Uterus (tissue), 4 donors: ENCODE results near the gene WDR55. TPM values are rescaled to one million over a fixed set of nuclear protein-coding genes. Genes with fewer than 3 reads are reported as not detected.
"Not testable (repeated sequence)": the region's sequence is repeated elsewhere in the genome, so short reads cannot be mapped to it uniquely, and the experiment has no call there.

Source experiments
- DNase-seq, 2 donors: peaks; one replicate each; pipeline ENCODE4 v3.0.0-alpha.2; 2019 to 2020
- H3K27ac ChIP-seq, 2 donors: fragments of 200-600 bp; sonication (generic); 1 replicate in 1 of 2; 2 replicates in 1 of 2; pipeline ENCODE4 v1.5.1; 2016 to 2018
- H3K27me3 ChIP-seq, 2 donors: fragments of 200-600 bp; sonication (generic); one replicate each; pipeline ENCODE4 v1.5.1; 2018 to 2019; ENCODE audit warnings: control low read depth in 1 of 2
- H3K36me3 ChIP-seq, 2 donors: fragments of 200-600 bp; sonication (generic); one replicate each; pipeline ENCODE4 v1.5.1; 2019; ENCODE audit warnings: control low read depth in 1 of 2
- H3K4me1 ChIP-seq, 2 donors: fragments of 200-600 bp; sonication (generic); one replicate each; pipeline ENCODE4 v1.5.1; 2018 to 2019; ENCODE audit warnings: control low read depth in 1 of 2
- H3K4me3 ChIP-seq, 2 donors: fragments of 200-600 bp; sonication (generic); 1 replicate in 1 of 2; 2 replicates in 1 of 2; pipeline ENCODE4 v1.5.1; 2018 to 2019; ENCODE audit warnings: mild to moderate bottlenecking in 1 of 2
- H3K9me3 ChIP-seq, 2 donors: fragments of 200-600 bp; sonication (generic); one replicate each; pipeline ENCODE4 v1.5.1; 2019; ENCODE audit warnings: control low read depth in 1 of 2
- POLR2A ChIP-seq, 2 donors: fragments of 450-650 bp; IDR thresholded peaks; one replicate each; pipeline ENCODE4 v1.6.1; 2016; ENCODE audit warnings: antibody characterized with exemption in 2 of 2, mild to moderate bottlenecking in 1 of 2, moderate library complexity in 1 of 2
- intact Hi-C: fragments of 100-400 bp; cut with DNase I; formaldehyde crosslinking; loops from one replicate; pipeline ENCODE4 v1.15.1; 2023; ENCODE audit warnings: low total_unique reads
- microRNA-seq: library from miRNA; unstranded; fragments of <30 nt; microRNA quantifications from one replicate; pipeline ENCODE4, GENCODE V29; 2016; ENCODE audit warnings: borderline microRNAs expressed, borderline replicate concordance
- small RNA-seq: library from RNA; depleted of rRNA; stranded (forward); fragments of <200 nt; gene quantifications from one replicate; pipeline ENCODE3, GENCODE V24; 2016
- total RNA-seq, 4 donors: library from RNA; depleted of rRNA in 3 of 4; stranded (reverse); fragments of >200 nt in 3 of 4; gene quantifications; one replicate each; pipeline versions ENCODE4 v1.1.0 to v1.2.4, GENCODE V29; 2014 to 2023
- TF ChIP-seq, protein P1 (sequence below), 4 experiments: fragments of 200-600 bp in 2 of 4; fragments of 450-650 bp in 2 of 4; sonication (generic) in 2 of 4; IDR thresholded peaks; one replicate each; pipeline ENCODE4 v1.5.1; 2016 to 2019; ENCODE audit warnings: antibody characterized with exemption in 4 of 4, mild to moderate bottlenecking in 2 of 4, moderate library complexity in 1 of 4
- donor health status: DM: yes; HTN: yes; CAD: no.

WDR55 gene
- total RNA-seq, 4 donors from 2014 or later, result 5.9 to 21.9 (median 17.9) TPM

DNA sequence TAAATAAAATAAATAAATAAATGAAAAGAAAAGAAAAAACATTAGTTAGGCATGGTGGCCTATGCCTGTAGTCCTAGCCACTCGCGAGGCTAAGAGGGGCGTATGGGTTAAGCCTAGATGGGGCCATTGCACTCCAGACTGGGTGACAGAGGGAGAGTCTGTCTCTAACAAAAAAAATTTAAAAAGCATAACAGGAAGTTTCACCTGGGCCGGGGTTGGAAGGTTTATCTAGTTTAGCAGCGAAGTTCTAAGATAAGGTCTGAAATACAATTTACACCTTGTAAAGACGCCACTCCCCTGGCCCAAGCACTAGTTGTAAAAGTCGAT, 53.5 kb downstream of the WDR55 start:
- no peaks in the 10 kb centered on the region for H3K27me3 ChIP-seq
- H3K4me1 ChIP-seq, result no peaks in the 10 kb centered on the region
- DNase-seq, result no peak
- intact Hi-C loops, result no loop called here
- H3K36me3 ChIP-seq, result no peaks in the 10 kb centered on the region
- H3K9me3 ChIP-seq, result no peaks in the 10 kb centered on the region
- H3K4me3 ChIP-seq, result no peak overlapping the region
- H3K27ac ChIP-seq, result no peak overlapping the region
- TF ChIP-seq, protein P1, sequence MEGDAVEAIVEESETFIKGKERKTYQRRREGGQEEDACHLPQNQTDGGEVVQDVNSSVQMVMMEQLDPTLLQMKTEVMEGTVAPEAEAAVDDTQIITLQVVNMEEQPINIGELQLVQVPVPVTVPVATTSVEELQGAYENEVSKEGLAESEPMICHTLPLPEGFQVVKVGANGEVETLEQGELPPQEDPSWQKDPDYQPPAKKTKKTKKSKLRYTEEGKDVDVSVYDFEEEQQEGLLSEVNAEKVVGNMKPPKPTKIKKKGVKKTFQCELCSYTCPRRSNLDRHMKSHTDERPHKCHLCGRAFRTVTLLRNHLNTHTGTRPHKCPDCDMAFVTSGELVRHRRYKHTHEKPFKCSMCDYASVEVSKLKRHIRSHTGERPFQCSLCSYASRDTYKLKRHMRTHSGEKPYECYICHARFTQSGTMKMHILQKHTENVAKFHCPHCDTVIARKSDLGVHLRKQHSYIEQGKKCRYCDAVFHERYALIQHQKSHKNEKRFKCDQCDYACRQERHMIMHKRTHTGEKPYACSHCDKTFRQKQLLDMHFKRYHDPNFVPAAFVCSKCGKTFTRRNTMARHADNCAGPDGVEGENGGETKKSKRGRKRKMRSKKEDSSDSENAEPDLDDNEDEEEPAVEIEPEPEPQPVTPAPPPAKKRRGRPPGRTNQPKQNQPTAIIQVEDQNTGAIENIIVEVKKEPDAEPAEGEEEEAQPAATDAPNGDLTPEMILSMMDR (IDR thresholded peaks at IDR 0.05), result no peak
- TF ChIP-seq POLR2A (IDR thresholded peaks at IDR 0.05), result no peak

DNA sequence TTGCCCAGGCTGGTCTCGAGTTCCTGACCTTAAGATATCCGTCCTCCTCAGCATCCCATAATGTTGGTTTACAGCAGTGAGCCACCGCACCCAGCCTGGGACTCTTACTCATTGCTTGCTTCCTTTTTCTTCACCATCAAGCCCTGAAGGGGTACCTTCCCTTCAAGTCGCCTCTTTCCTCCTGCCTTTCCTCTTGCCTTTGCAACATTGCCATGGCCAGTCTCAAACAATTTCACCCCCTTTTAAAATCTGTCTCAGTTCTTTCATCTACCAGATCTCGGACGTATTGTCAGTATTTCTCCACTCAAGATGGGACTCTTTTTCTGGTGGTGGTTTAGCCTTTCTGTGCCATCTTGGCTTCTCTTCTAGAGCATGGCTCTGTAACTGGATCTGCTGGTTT, 56.0 kb downstream of the WDR55 start:
- H3K4me1 ChIP-seq, H3K36me3 ChIP-seq, intact Hi-C loops, DNase-seq, H3K27ac ChIP-seq, H3K27me3 ChIP-seq, H3K9me3 ChIP-seq, H3K4me3 ChIP-seq: not testable (repeated sequence)

DNA sequence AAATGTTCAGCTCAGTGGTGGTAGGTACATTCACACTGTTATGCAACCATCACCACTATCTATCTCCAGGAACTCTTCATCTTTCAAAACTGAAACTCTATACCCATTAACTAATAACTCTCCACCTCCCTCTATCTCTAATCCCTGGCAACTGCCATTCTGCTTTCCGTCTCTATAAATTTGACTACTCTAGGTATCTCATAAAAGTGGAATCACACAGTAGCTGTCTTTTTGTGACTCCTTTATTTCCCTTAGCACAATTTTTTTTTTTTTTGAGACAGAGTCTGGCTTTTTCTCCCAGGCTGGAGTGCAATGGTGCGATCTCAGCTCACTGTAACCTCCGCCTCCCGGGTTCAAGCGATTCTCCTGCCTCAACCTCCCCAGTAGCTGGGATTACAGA, 56.7 kb downstream of the WDR55 start:
- H3K36me3 ChIP-seq, intact Hi-C loops, H3K27me3 ChIP-seq, H3K9me3 ChIP-seq, H3K4me3 ChIP-seq, H3K27ac ChIP-seq, DNase-seq, H3K4me1 ChIP-seq: not testable (repeated sequence)

Small RNAs within 50 kb of the gene (microRNA-seq; reads per million reads assigned to microRNA genes)
- not detected for gene MIR3655

Small RNAs within 50 kb of the gene (small RNA-seq; reads per million reads assigned to genes)
- gene VTRNA1-1, result 14.6 reads per million, percentile 90 among the genes with 10 or more reads in this experiment
- 0.24 reads per million for gene VTRNA1-2

Other genes starting within 250 kb of the WDR55 start
- 1 to 10 TPM in 1 of 4 donors, not detected in 3; 7.8 TPM for gene EIF4EBP3, start 117.2 kb upstream of the WDR55 start, total RNA-seq
- 10 to 100 TPM in 3 of 4 donors, 1 to 10 TPM in 1; 2.6 to 32.6 (median 22.9) TPM for gene SRA1, start 107.4 kb upstream of the WDR55 start, total RNA-seq
- 10 to 100 TPM in 3 of 4 donors, 1 to 10 TPM in 1; 6.5 to 54.7 (median 27.4) TPM for gene APBB3, start 100.3 kb upstream of the WDR55 start, total RNA-seq
- 10 to 100 TPM in 3 of 4 donors, 1 to 10 TPM in 1; 6.4 to 39.7 (median 21.7) TPM for gene SLC35A4, start 100.1 kb upstream of the WDR55 start, total RNA-seq
- gene CD14, start 31.7 kb upstream of the WDR55 start, total RNA-seq, result 10 to 100 TPM in 3 of 4 donors, under 1 TPM in 1; 0.51 to 48.5 (median 34.0) TPM
- gene TMCO6, start 25.5 kb upstream of the WDR55 start, total RNA-seq, result 10 to 100 TPM in 3 of 4 donors, 1 to 10 TPM in 1; 6.2 to 36.2 (median 22.7) TPM
- 100 to 1,000 TPM in 1 of 4 donors, 10 to 100 TPM in 3; 17.2 to 103 (median 35.6) TPM for gene NDUFA2, start 17.3 kb upstream of the WDR55 start, total RNA-seq
- 100 to 1,000 TPM in 2 of 4 donors, 10 to 100 TPM in 2; 60.9 to 265 (median 89.3) TPM for gene IK, start 17.1 kb upstream of the WDR55 start, total RNA-seq
- 1 to 10 TPM in 2 of 4 donors, under 1 TPM in 2; 0.28 to 2.6 (median 0.92) TPM for gene DND1, start 8.7 kb downstream of the WDR55 start, total RNA-seq
- 10 to 100 TPM; 20.3 to 50.5 (median 40.4) TPM for gene HARS1, start 26.5 kb downstream of the WDR55 start, total RNA-seq
- gene HARS2, start 26.6 kb downstream of the WDR55 start, total RNA-seq, result 10 to 100 TPM in 2 of 4 donors, 1 to 10 TPM in 2; 2.6 to 38.0 (median 15.7) TPM
- 10 to 100 TPM; 18.2 to 41.9 (median 30.4) TPM for gene ZMAT2, start 35.5 kb downstream of the WDR55 start, total RNA-seq
- gene PCDHA1, start 121.2 kb downstream of the WDR55 start, total RNA-seq, result under 1 TPM in 1 of 4 donors, not detected in 3; 0.41 TPM
- gene PCDHA2, start 129.9 kb downstream of the WDR55 start, total RNA-seq, result under 1 TPM in 3 of 4 donors, not detected in 1; 0.26 to 0.76 (median 0.52) TPM
- gene PCDHA3, start 136.2 kb downstream of the WDR55 start, total RNA-seq, result 1 to 10 TPM in 3 of 4 donors, not detected in 1; 1.6 to 2.4 (median 1.8) TPM
- gene PCDHA4, start 142.2 kb downstream of the WDR55 start, total RNA-seq, result 1 to 10 TPM in 1 of 4 donors, under 1 TPM in 3; 0.26 to 5.8 (median 0.59) TPM
- gene PCDHA5, start 156.7 kb downstream of the WDR55 start, total RNA-seq, result 1 to 10 TPM in 1 of 4 donors, under 1 TPM in 2, not detected in 1; 0.61 to 2.3 (median 0.69) TPM
- gene PCDHA6, start 163.1 kb downstream of the WDR55 start, total RNA-seq, result 1 to 10 TPM in 3 of 4 donors, under 1 TPM in 1; 0.29 to 2.4 (median 1.3) TPM
- gene PCDHA7, start 169.4 kb downstream of the WDR55 start, total RNA-seq, result 10 to 100 TPM in 1 of 4 donors, 1 to 10 TPM in 1, under 1 TPM in 1, not detected in 1; 0.98 to 24.6 (median 2.2) TPM
- gene PCDHA8, start 176.3 kb downstream of the WDR55 start, total RNA-seq, result 1 to 10 TPM in 2 of 4 donors, not detected in 2; 1.2 to 1.9 TPM
- 1 to 10 TPM in 1 of 4 donors, under 1 TPM in 3; 0.26 to 1.2 (median 0.64) TPM for gene PCDHA9, start 183.5 kb downstream of the WDR55 start, total RNA-seq
- 1 to 10 TPM in 2 of 4 donors, under 1 TPM in 2; under 0.01 to 3.1 (median 1.6) TPM for gene PCDHA10, start 191.0 kb downstream of the WDR55 start, total RNA-seq
- 1 to 10 TPM in 1 of 4 donors, under 1 TPM in 3; 0.26 to 2.1 (median 0.63) TPM for gene PCDHA11, start 204.1 kb downstream of the WDR55 start, total RNA-seq
- gene PCDHA12, start 210.4 kb downstream of the WDR55 start, total RNA-seq, result 1 to 10 TPM in 3 of 4 donors, under 1 TPM in 1; 0.98 to 9.4 (median 1.5) TPM
- gene PCDHA13, start 217.2 kb downstream of the WDR55 start, total RNA-seq, result 1 to 10 TPM in 2 of 4 donors, under 1 TPM in 1, not detected in 1; 0.70 to 2.8 (median 2.1) TPM